Measurements from ENCODE around the gene VAV1. TPM values are rescaled to one million over a fixed set of nuclear protein-coding genes. Genes with fewer than 3 reads are reported as not detected.
"Not testable (repeated sequence)": the region's sequence is repeated elsewhere in the genome, so short reads cannot be mapped to it uniquely, and the experiment has no call there.

The VAV1 gene
- total RNA-seq, 1 donor from 2014 or later = not detected

GRCh38 chr19:6794686-6795431 is 22.4 kb downstream of the VAV1 start:
- Mint-ChIP-seq H3K4me3 (ENCODE audit: unreplicated experiment) (no peak overlapping the region), H3K9me3 (ENCODE audit: low read depth) (peaks cover 16% of the 10 kb centered on the region), H3K36me3 (ENCODE audit: low read depth) (no peaks in the 10 kb centered on the region), H3K27me3 (ENCODE audit: low read depth) (peaks cover 11% of the 10 kb centered on the region), H3K27ac (ENCODE audit: unreplicated experiment) (no peak overlapping the region), H3K4me1 (ENCODE audit: low read depth) (peaks cover 6% of the 10 kb centered on the region)
- no peak for DNase-seq (ENCODE audit: low spot score)
- TF ChIP-seq, protein P1, sequence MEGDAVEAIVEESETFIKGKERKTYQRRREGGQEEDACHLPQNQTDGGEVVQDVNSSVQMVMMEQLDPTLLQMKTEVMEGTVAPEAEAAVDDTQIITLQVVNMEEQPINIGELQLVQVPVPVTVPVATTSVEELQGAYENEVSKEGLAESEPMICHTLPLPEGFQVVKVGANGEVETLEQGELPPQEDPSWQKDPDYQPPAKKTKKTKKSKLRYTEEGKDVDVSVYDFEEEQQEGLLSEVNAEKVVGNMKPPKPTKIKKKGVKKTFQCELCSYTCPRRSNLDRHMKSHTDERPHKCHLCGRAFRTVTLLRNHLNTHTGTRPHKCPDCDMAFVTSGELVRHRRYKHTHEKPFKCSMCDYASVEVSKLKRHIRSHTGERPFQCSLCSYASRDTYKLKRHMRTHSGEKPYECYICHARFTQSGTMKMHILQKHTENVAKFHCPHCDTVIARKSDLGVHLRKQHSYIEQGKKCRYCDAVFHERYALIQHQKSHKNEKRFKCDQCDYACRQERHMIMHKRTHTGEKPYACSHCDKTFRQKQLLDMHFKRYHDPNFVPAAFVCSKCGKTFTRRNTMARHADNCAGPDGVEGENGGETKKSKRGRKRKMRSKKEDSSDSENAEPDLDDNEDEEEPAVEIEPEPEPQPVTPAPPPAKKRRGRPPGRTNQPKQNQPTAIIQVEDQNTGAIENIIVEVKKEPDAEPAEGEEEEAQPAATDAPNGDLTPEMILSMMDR (IDR thresholded peaks at IDR 0.05) = no peak

DNA sequence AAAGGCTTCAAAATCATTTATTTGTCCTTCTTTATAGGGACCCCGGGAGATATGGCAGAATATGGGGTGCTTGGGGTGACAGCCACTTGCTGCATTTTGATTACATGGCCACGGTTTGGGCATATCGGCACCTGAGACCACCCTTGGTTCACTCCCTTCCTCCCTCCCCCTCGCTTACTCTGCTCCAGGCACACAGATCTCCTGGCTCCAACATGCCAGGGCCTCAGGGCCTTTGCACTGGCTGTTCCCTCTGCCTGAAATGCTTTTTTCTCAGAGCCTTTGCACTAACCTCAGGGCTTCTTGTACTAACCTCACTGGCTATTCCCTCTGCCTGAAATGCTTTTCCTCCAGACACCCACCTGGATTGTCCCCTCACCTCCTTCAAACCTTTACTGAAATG is 23.8 kb downstream of the VAV1 start:
- no peak for DNase-seq (ENCODE audit: low spot score)
- no peaks in the 10 kb centered on the region for H3K36me3 Mint-ChIP-seq (ENCODE audit: low read depth)
- H3K27ac Mint-ChIP-seq (ENCODE audit: unreplicated experiment) = no peak overlapping the region
- peaks cover 18% of the 10 kb centered on the region for H3K4me1 Mint-ChIP-seq (ENCODE audit: low read depth)
- no peak overlapping the region for H3K4me3 Mint-ChIP-seq (ENCODE audit: unreplicated experiment)
- H3K27me3 Mint-ChIP-seq (ENCODE audit: low read depth) = peaks cover 11% of the 10 kb centered on the region
- peaks cover 16% of the 10 kb centered on the region for H3K9me3 Mint-ChIP-seq (ENCODE audit: low read depth)
- TF ChIP-seq, protein P1 (IDR thresholded peaks at IDR 0.05) = no peak

GRCh38 chr19:6797646-6798045 is 25.1 kb downstream of the VAV1 start:
- Mint-ChIP-seq H3K27me3 (ENCODE audit: low read depth) (no peaks in the 10 kb centered on the region), H3K4me3 (ENCODE audit: unreplicated experiment) (no peak overlapping the region), H3K4me1 (ENCODE audit: low read depth) (peaks cover 29% of the 10 kb centered on the region), H3K27ac (ENCODE audit: unreplicated experiment) (no peak overlapping the region), H3K36me3 (ENCODE audit: low read depth) (no peaks in the 10 kb centered on the region), H3K9me3 (ENCODE audit: low read depth) (peaks cover 12% of the 10 kb centered on the region)
- TF ChIP-seq, protein P1 (IDR thresholded peaks at IDR 0.05) = no peak
- DNase-seq (ENCODE audit: low spot score) = no peak

GRCh38 chr19:6800160-6800790 is 27.8 kb downstream of the VAV1 start:
- H3K27ac Mint-ChIP-seq (ENCODE audit: unreplicated experiment) = peak overlapping the region; percentile 96
- H3K9me3 Mint-ChIP-seq (ENCODE audit: low read depth); H3K36me3 Mint-ChIP-seq (ENCODE audit: low read depth); DNase-seq (ENCODE audit: low spot score); H3K27me3 Mint-ChIP-seq (ENCODE audit: low read depth): not testable (repeated sequence)
- H3K4me3 Mint-ChIP-seq (ENCODE audit: unreplicated experiment) = peak overlapping the region; percentile 59
- H3K4me1 Mint-ChIP-seq (ENCODE audit: low read depth) = peaks cover 30% of the 10 kb centered on the region

GRCh38 chr19:6800991-6801484 is 28.5 kb downstream of the VAV1 start:
- DNase-seq (ENCODE audit: low spot score) = no peak
- Mint-ChIP-seq H3K27ac (ENCODE audit: unreplicated experiment) (peak overlapping the region; percentile 96), H3K27me3 (ENCODE audit: low read depth) (no peaks in the 10 kb centered on the region), H3K4me3 (ENCODE audit: unreplicated experiment) (peak overlapping the region; percentile 59), H3K9me3 (ENCODE audit: low read depth) (no peaks in the 10 kb centered on the region), H3K36me3 (ENCODE audit: low read depth) (no peaks in the 10 kb centered on the region), H3K4me1 (ENCODE audit: low read depth) (peaks cover 30% of the 10 kb centered on the region)
- TF ChIP-seq, protein P1 (IDR thresholded peaks at IDR 0.05) = no peak

Data from chondrocyte (in vitro differentiated cells).